HG03432 (cell line): Measurements from ENCODE around the gene MICB.
"Not testable (repeated sequence)": the region's sequence is repeated elsewhere in the genome, so short reads cannot be mapped to it uniquely, and the experiment has no call there.

Experiments used
- ATAC-seq: cut with Tn5 transposase; IDR thresholded peaks from one replicate; pipeline ENCODE4 v1.9.1; 2021; ENCODE audit warnings: mild to moderate bottlenecking, moderate library complexity; ENCODE audit not compliant: unreplicated experiment

MICB gene

DNA sequence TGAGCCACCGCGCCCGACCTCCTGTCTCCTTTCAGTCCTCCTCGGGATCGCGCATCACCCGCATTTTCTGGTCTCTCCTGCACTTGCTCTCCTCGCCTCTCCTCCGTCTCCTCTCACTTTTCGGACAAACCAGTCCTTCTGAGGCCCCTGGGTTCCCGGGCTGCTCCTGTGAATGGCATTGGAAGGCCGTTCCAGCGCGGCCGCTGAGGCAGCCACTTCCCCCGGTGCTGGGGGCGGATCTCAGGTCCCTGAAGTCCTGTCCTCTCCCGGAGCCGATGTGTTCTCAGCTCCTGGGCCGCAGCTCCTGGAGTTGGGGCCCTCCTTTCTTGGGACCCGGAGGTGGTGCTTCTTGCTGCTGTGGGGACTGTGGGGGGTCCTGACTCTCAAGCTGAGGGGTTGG is 803 bp downstream of the MICB start:
- ATAC-seq = no peak

DNA sequence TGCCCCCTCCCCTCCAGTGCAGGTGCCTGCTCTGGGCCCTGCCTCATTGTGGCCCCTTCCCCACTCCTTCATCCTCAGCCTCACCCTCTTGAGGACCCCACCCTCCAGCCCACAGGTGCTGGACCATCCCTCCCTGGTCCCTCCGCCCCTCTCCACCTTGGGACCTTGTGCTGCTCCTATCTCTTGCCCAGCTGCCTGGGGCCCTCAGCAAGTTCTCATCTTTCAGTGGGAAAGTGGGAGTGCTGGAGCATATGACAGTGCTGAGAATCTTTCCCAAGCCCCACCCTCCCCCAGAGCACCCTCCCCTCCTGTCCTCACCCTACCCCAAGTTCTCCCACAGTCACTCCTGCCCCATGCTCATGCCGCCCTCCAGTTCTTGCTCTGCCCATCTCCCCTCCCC is 1.7 kb downstream of the MICB start:
- not testable (repeated sequence) for ATAC-seq

DNA sequence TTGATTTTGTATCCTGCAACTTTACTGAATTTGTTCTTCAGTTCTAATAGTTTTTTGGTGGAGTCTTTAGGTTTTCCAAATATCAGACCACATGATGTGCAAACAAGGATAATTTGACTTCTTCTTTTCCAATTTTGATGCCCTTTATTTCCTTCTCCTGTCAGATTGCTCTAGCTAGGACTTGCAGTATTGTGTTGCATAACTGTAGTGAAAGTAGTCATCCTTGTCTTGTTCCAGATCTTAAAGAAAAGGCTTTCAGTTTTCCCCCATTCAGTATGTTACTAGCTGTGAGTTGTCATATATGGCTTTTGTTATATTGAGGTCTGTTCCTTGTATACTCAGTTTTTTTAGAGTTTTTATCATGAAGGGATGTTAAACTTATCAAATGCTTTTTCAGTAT is 4.6 kb downstream of the MICB start:
- no peak for ATAC-seq

- ATAC-seq = not testable (repeated sequence)
These were observed 11.1 kb downstream of the MICB start for GRCh38 chr6:31509036-31509435.

- ATAC-seq = no peak
These were observed 12.1 kb downstream of the MICB start for GRCh38 chr6:31510007-31510406.

DNA sequence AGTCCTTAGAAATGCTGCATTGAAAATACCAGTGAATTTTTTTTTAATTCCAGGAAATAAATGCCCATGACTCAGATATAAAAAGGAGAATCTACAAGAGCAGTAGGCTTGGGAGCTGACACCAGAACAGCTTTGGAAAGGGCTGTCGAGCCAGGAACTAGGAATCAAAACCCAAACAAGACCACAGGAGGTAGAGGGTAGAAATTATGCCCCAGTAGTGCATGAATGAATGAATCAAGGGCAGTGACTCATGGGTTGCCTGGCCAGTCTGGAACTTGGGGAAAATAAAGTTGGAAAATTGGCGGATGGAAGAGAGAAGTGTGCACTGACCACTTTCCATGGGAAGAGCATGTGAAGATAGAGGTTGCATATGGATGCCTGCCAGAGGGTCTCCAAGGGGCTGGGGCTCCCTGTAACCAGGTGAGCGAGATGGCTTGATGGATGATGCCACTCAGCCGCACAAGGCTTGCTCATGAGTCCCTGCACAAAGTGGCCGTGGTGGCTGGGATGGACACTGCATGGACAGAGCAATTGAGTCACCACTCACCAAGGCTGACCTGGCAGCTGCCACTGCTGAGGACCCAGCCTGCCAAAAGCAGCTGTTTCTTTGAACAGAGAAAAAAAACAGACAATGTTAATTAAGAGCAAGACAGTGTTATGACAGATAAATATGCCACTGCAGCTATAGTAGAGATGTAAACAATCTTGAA is 15.7 kb downstream of the MICB start:
- ATAC-seq = no peak

GRCh38 chr6:31521835-31522234 is 23.9 kb downstream of the MICB start:
- ATAC-seq = no peak

GRCh38 chr6:31525553-31525931 is 27.6 kb downstream of the MICB start:
- no peak for ATAC-seq

- ATAC-seq = no peak
These were observed 28.1 kb downstream of the MICB start for GRCh38 chr6:31525932-31526591.

DNA sequence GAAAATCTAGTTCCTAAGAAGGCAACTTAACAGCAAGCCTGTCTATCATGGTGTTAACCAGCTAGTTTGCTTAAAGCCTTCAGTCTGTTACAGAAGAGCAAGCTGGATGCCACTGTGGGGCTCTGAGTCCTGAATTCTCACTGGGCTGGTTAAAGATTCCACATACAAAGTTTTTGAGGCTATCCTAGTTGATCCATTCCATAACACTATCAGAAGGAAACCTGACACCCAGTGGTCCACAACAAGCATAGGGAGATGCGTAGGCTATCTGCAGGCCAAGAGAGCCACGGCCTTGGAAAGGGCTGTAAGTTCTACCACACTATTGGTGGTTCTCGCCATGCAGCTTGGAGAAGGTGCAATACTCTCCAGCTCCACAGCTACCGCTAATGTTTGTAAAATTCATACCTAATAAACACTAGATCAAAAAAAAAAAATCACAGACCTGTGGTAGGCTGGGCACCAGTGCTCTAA is 30.4 kb downstream of the MICB start:
- ATAC-seq = no peak

DNA sequence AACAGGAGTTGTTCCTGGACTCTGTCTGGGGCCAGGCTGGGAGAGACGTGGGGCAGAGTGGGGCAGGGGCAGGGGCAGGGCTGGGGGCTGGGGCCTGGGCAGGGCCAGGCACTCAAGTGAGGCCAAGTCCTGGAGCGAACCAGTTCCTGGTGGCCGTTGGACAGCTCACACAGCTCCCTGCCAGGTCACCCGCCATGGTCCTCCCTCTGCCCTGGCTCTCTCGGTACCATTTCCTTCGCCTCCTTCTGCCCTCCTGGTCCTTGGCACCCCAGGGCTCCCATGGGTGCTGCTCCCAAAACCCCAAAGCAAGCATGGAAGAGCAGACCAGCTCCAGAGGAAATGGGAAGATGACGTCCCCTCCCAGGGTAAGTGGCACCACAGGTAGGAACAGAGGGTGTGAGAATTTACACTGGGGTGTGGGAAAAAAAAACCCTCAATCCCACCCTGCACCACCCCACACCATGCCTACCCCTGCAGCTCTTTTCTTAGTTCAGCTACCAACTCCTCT is 30.9 kb downstream of the MICB start, which contains the start of gene MCCD1:
MCCD1 (plus strand) TSS at position 142 of the 508 bp plus-strand sequence; CDS start at position 195, 53 bp downstream.
- no peak for ATAC-seq

DNA sequence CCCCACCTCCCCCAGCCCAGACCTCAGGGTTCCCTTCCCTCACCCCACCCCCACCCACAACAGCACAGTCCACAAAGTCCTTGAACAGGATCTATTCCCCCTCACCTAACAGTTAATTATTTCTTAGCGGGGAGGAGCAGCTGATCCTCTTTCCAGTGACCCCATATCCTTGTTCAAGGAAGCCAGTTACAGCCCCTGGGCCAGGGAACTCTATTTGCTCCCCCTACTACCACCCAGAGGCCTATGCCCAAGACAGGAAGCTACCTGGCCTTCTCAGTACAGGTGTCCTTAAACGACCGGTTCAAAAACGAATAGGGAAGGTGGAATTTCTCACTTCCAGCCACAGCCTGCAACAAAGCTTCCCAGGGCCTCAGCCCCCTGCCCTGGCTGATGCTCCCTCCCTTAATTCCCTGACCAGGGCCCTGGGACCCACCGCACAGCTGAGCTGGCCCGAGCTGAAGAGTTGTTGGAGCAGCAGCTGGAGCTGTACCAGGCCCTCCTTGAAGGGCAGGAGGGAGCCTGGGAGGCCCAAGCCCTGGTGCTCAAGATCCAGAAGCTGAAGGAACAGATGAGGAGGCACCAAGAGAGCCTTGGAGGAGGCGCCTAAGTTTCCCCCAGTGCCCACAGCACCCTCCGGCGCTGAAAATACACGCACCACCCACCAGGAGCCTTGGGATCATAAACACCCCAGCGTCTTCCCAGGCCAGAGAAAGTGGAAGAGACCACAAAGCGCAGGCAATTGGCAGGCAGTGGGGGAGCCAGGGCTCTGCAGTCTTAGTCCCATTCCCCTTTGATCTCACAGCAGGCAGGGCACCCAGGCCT is 31.6 kb downstream of the MICB start:
- ATAC-seq = no peak

DNA sequence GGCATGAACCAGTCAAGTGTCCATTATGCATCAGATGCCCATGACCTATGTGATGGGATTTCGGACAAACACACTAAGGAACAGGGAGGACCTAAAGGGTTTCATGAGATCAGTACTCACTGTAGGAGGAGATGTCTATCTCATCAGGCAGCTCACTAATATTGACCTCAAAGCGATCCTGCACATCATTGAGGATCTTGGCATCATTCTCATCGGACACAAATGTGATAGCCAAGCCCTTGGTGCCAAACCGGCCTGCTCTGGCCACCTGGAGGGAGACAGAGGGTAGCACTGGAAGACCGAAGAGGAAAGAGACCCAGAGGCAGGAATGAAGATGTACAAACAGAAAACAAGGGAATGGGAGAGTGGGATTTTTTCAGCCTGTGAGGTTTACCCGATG is 32.7 kb downstream of the MICB start:
- no peak for ATAC-seq

- ATAC-seq = no peak
These were observed 33.2 kb downstream of the MICB start for GRCh38 chr6:31531162-31531561.

DNA sequence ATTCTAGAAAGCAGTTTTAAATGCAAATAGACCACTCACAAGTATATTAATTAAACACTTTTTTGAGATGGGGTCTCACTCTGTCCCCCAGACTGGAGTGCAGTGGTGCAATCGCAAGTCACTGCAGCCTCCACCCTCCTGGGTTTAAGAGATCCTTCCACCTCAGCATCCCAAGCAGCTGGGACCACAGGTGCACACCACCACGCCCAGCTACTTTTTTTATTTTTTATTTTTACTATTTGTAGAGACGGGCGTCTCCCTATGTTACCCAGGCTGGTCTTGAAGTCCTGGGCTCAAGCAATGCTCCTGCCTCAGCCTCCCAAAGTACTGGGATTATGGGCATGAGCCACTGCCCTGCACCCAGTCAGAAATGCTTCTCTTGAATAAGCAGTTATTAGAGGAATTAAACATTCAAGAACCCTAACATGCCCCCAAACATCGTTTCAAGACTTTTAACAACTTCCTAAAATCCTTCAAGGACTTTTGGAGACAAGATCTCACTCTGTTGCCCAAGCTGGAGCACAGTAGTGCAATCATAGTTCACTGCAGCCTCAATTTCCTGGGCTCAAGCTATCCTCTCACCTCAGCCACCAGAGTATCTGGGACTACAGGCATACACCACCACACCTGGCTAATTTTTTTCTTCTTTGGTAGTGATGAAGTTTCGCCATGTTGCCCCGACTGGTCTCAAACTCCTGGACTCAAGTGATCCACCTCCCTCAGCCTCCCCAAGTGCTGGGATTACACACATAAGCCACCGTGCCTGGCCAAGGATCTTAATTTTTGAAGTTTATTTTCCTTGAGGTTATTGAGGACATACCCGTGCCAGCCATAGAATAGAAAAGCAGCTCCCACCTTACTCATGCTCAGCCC is 34.1 kb downstream of the MICB start:
- ATAC-seq = no peak

- ATAC-seq = no peak
These were observed 34.9 kb downstream of the MICB start for GRCh38 chr6:31532644-31533454.

DNA sequence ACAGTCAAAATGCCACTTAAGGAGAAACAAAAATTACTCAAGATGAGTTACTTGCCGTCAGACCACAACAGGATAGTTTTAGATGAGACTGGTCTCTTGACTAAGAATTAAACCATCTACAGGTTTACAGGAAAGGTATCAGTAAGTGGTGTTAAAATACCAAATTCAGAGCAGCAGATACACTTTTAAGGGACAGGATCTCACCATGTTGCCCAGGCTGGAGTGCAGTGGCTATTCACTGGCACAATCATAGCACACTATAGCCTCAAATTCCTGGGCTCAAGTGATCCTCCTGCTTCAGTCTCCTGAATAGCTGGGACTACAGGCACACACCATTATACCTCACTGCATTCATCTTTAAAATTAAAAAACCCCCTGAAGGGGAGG is 35.5 kb downstream of the MICB start:
- no peak for ATAC-seq

GRCh38 chr6:31534011-31534410 is 36.1 kb downstream of the MICB start:
- ATAC-seq = no peak

DNA sequence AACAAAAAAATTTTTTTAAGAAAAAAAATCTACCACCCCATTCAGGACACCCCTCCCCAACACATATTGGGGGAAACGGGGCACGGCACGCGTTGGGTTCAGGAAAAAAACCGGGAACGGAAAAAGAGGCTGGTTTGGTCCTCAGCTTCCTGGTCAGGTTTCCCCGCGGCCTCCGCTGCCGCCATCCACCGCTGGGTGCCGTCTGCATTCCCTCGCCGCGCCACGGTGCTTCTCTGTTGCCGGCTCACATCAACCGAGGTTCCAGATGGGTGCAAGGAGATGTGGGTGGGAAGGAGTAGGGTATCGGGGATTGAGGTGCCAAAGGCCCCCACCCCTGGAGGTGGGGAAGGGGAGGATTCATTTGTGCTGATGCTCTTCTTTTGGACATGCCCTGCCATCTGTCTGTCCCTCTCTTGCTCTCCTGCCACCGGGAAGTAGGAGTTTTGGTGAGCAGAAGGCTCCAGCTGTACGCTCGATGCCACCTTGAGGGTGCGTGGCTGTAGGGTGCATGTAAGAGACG is 36.6 kb downstream of the MICB start:
- no peak for ATAC-seq
